GM21619 (cell line): ENCODE measurements around the gene OSBPL3.

ENCODE experiments used
- ATAC-seq: cut with Tn5 transposase; IDR thresholded peaks from one replicate; pipeline ENCODE4 v1.9.1; 2021; ENCODE audit not compliant: unreplicated experiment

The OSBPL3 gene

GRCh38 chr7:24899905-24900304, 80.1 kb downstream of the OSBPL3 start:
- peak; percentile 41 for ATAC-seq

- ATAC-seq = no peak
Measured at GRCh38 chr7:24899161-24899560, 80.8 kb downstream of the OSBPL3 start.

- peak; percentile 35 for ATAC-seq
Measured at GRCh38 chr7:24898691-24899090, 81.3 kb downstream of the OSBPL3 start.

GRCh38 chr7:24896031-24896501, 83.9 kb downstream of the OSBPL3 start:
- peak; percentile 60 for ATAC-seq

GRCh38 chr7:24894429-24895221, 85.4 kb downstream of the OSBPL3 start:
- no peak for ATAC-seq

- ATAC-seq = no peak
Measured at GRCh38 chr7:24891311-24891735, 88.7 kb downstream of the OSBPL3 start.

- no peak for ATAC-seq
Measured at GRCh38 chr7:24889611-24890010, 90.4 kb downstream of the OSBPL3 start.

- ATAC-seq = no peak
Measured at GRCh38 chr7:24888653-24889052, 91.3 kb downstream of the OSBPL3 start.

GRCh38 chr7:24885716-24886115, 94.3 kb downstream of the OSBPL3 start:
- no peak for ATAC-seq

GRCh38 chr7:24885305-24885704, 94.7 kb downstream of the OSBPL3 start:
- no peak for ATAC-seq

- no peak for ATAC-seq
Measured at GRCh38 chr7:24884401-24884800, 95.6 kb downstream of the OSBPL3 start.

- no peak for ATAC-seq
Measured at GRCh38 chr7:24883622-24884013, 96.4 kb downstream of the OSBPL3 start.

- ATAC-seq = no peak
Measured at GRCh38 chr7:24882989-24883621, 96.9 kb downstream of the OSBPL3 start.

GRCh38 chr7:24881623-24882022, 98.4 kb downstream of the OSBPL3 start:
- ATAC-seq = no peak

GRCh38 chr7:24880886-24881285, 99.1 kb downstream of the OSBPL3 start:
- ATAC-seq = no peak

- no peak for ATAC-seq
Measured at GRCh38 chr7:24879291-24879690, 100.7 kb downstream of the OSBPL3 start.

GRCh38 chr7:24877790-24878311, 102.1 kb downstream of the OSBPL3 start:
- ATAC-seq = peak; percentile 90

GRCh38 chr7:24874791-24875190, 105.2 kb downstream of the OSBPL3 start:
- ATAC-seq = no peak

- no peak for ATAC-seq
Measured at GRCh38 chr7:24873944-24874343, 106.0 kb downstream of the OSBPL3 start.

- no peak for ATAC-seq
Measured at GRCh38 chr7:24871770-24872169, 108.2 kb downstream of the OSBPL3 start.

- ATAC-seq = no peak
Measured at GRCh38 chr7:24870766-24871165, 109.2 kb downstream of the OSBPL3 start.

GRCh38 chr7:24869572-24869971, 110.4 kb downstream of the OSBPL3 start:
- ATAC-seq = no peak
